DMS 273 (cell line): ENCODE data around the gene TNFAIP1.
"Not testable (repeated sequence)": the region's sequence is repeated elsewhere in the genome, so short reads cannot be mapped to it uniquely, and the experiment has no call there.

Source experiments
- DNase-seq: peaks from one replicate; lab custom pipeline; 2025; ENCODE audit not compliant: unreplicated experiment; lab: John Stamatoyannopoulos, UW

TNFAIP1 gene

DNA sequence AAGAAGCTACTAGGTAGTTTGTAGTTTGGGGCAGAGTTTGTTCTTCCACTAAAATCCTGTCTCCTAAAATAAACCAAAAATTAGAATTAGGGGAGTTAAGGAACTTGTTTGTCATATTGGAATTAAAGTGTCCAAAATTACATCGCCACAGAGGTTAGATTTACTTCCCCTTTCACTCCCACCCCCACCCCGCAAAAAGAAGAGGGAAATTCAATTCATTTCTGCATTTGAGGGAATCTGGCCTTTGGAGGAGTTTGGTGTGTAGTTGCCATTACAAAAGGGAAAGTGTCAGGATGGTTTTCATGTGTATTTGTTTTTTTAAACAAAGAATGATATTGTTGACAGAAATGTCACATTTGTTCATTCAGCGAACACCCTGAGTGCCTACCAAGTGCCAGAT, 10.8 kb upstream of the TNFAIP1 start:
- no peak for DNase-seq

DNA sequence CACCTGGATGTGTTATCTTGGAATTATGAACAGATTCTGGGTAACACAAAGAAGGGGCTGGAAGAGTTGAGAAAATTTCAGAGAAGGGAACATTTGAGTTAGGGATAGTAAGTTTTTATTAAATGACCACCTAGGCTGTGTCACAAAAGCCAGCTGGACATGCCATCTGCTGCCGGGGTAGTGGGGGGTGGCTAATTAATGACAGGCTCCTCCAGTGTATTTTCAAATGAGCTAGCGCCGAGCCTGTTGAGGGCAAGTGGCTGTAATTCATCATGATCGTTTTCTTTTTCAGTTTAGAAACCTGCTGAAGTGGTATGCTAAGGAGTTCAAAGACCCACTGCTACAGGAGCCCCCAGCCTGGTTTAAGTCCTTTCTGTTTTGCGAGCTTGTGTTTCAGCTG, 10.3 kb upstream of the TNFAIP1 start:
- peak; percentile 66 for DNase-seq

DNA sequence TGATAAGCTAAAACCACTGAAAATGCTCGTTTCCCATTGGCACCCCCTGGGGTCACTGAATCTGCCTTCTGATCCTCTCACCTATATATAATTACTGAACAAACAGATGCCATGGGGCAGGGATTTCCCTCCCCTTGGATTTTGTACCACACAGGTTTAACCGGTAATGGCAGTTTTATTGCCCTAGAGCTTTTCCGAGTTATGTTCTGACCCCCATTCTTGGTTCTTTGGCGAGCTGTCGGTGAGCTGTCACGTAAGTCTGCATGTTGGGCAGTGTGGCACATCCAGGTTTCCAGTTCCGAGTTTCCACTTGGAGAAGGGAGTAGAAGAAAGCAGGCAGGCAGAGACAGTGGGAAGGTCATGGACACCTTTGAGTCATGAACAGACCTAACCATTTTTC, 9.4 kb upstream of the TNFAIP1 start:
- no peak for DNase-seq

DNA sequence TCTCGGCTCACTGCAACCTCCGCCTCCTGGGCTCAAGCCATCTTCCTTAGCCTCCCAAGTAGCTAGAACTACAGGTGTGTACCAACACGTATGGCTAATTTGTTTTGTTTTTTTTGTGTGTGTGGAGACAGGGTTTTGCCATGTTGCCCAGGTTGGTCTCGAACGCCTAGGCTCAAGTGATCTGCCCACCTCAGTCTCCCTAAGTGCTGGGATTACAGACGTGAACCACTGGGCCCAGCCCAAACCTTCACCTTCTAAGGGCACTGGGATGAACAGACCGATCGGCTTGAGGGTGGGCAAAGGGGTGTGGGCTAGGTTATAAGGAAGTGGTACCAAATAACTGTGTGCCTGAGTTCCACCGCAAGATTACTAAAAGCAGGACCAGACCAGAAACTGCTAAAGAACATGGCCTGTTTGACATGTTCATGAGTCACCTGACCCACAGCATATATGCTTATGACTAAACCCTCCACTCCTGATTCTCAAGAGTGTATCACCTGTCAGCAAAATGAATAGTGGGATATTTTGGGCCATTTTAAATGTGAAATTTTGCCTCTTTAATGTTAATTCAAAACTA, 8.4 kb upstream of the TNFAIP1 start:
- DNase-seq: no peak

DNA sequence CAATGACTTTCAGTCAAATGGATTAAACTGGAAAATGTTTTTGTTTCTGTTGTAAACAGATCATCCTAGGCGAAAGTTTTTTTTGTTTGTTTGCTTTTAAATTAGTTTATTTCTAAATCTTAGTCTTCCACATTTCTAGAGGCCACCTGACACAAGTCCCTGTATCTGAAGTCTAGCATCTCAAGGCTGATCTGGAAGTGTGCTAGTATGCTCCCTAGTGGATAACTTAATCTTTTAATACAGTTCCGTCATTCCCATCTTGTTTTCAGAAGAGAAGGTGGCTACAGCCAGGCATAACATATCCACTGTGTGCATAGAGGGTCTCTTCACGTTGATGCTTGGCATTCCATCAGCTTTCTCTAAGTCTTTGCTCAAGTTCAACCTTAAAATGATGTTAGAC, 7.9 kb upstream of the TNFAIP1 start:
- peak; percentile 23 for DNase-seq

DNA sequence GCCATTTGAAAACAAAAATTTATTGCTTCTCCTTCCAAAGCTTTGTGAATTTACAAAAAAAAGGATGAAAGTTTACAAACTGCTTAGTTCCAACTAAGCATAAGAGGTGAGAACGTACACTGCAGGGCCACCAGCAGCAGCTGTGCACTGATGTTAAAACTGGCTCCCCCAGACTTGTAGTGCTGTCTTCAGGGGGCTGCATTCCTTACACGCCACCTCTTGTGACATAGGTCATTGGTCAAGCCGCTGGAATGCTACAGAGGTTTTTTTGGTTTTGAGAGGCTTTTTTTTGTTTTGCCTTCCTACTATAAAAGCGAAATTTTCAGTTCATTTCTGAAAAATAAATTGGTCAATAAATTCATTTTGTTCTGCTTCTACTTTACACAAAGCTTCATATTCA, 7.2 kb upstream of the TNFAIP1 start:
- DNase-seq: no peak

DNA sequence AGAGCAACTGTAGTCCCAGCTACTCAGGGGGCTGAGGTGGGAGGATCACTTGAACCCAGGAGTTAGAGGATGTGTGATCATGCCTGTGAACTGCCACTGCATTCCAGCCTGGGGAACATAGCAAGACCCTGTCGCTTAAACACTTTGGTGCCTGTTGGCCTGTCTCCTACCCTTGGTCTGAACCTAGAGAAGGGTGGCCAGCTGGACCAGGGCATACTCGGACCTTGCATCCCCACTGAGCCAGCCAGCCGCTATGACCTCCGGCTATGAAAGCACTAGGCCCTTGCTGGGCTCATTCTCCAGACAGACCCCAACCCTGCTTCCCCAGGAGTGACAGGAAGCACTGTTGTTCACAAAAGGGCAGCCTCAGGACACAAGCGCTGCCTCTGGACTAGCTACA, 4.9 kb upstream of the TNFAIP1 start:
- DNase-seq: no peak

DNA sequence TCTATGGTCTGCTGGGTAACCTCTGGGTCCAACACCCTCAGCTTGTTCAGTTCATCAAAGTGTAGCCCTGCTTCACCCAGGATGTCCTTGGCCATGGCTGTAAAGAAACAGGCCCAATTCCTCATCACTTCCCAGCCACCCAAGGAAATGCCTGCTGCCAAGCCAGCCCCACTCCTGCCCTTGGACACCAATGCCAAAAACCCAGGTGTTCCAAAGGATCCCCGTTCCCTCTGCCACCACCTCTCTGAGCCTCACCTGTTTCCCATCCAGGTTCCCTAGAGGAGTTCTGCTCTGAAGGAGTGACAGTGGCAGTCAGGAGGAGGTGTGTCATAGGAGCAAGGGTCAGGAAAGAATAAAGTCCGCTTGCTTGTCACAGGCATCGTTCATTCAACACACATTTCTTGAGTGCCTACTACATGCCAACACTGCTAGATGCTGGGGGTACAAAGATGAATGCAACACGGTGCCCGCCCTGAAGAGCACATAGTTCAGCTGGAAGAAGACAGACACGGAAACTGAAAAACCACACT, 3.6 kb upstream of the TNFAIP1 start:
- DNase-seq: no peak

DNA sequence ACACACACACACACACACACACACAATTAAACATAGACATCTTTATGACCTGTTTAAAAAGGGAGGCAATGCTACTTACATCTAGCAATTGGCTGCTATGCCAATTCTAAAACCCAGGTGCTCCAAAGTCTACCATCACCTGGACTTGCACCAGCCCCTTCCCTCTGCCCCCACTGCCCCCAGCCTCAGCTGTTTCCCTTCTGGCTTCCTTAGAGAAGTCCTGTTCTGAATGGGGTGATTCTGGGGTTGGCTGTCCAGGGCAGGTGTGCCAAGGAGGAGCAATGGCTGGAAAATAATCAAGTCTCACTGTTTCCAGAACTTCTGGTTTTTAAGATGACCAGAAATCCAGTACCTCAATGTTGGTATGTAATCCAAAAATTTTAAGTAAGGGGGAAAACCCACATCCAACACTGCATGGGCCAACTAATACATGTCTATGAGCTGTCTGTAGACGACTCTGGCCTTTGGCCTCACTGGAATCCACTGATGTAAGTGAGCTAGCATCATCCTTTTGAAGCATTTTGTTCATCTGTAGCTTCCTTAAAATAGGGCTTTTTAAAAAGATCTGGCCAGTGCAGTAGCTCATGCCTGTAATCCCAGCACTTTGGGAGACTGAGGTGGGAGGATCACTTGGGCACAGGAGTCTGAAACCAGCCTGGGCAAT, 2.3 kb upstream of the TNFAIP1 start:
- DNase-seq: no peak

DNA sequence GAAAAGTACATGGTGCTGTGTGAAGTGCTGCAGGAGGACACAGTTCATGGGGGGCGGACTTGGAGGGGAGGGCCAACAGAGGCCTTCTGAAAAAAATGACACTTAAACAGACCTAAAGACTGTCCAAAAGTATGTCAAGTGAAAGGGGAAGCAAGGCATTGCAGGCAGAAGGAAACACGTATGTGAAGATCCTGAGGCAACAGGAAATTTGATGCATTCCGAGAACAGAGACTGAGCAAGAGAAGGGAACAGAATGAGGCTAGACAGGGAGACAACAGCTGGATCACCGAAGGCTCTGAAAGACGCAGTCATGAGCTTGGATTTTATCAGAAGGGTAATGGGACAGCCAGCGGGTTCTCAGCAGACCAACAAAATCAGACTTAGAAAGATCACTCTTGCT, 1.4 kb upstream of the TNFAIP1 start:
- DNase-seq: peak; percentile 37

DNA sequence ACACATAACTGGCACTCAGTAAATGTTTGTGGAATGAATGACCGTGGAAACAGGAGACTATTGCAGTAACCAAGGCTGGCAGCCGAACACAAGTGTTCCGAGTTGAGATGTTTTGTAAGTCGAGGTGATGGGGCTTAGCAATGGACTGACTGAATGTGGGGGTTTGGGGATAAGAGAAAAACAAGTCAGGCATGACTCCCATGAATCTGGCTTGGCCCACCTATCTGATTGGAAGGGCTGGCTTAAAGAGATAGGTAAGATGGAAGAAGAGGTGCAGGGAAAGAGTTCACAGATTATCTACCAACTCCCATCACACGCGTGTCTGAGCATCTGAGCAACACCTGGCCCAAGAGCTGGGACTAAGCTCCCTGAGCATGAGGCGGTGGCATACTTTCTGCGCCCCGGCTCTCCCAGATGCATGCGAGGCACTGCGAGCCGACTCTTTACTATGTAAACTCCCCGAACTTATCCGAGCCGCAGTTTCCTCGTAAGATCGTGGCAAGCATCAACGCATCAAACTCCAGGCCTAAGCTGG, 828 bp upstream of the TNFAIP1 start:
- DNase-seq: peak; percentile 77

DNA sequence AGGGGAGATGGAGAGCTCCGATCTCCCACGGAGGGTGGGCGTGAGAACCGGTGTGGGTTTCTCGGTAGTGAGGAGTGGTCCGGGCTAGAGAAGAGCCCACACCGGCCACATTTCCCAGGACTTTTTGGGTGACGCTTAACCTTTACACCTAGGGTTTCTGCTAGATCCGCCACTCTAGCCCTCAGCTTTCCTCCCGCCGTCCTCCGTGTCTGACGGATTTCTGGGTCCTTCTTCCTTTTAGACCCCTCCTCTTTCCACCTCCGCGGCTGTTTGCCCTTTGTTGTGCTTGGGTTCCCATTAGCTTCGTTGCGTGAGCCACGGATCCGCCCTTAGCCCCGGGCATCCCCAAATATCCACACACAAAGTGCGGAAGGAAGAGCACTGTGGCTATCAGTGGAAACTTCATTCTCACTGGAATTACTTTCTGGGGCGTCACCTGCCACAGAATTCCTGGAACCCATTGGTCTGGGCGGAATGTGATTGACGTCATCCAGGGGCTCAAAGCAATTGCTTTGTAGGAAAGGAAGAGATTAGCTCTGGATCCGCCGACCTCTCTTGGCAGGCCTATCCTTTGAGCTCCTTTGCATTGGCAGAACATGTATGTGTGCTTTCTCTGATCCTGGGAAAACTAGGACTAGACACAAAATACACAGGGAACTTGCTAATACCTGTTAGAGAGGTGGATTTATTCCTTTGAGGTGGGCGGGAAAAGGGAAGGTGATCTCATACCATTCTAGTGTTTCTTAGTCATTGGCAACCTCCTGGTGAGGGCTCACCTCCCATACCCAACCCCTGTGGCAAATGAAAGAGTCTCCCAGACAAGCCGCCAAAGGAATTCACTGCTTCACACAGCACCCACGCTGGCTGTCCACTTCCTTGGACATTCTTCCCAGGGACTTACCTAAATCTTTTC, 654 bp downstream of the TNFAIP1 start:
- DNase-seq: peak; percentile 84

DNA sequence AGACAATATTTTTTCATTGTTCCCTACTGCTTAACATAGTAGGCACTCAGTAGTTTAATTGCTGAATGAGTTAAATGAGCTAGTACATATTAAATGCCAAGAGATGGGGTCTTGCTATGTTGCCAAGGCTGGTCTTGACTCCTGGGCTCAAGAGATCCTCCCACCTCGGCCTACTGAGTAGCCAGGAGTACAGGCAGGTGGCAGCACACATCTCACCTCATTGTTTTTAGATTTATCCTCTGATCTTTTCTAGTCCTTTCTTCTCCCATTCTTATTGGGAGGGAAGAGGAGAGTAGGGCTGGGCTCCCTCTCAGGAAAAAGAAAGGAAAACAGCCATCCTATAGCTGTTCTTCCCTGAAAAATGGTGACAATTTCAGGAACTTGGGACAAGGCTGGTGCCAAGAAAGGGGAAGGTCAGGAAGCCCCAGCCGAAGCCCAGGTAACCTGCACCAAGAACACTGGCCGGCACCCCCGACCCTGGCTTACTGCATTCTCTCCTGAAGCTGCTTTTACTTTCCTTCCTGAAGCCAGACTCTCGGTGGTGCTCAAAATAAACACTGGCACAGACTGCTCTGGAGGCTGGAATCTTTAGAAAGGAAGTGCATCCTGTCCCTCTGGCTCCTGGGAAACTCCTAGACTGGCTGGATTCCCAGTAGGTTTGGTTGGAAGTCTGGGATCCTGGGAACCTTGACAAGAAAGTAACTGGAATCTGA, 2.7 kb downstream of the TNFAIP1 start:
- no peak for DNase-seq

DNA sequence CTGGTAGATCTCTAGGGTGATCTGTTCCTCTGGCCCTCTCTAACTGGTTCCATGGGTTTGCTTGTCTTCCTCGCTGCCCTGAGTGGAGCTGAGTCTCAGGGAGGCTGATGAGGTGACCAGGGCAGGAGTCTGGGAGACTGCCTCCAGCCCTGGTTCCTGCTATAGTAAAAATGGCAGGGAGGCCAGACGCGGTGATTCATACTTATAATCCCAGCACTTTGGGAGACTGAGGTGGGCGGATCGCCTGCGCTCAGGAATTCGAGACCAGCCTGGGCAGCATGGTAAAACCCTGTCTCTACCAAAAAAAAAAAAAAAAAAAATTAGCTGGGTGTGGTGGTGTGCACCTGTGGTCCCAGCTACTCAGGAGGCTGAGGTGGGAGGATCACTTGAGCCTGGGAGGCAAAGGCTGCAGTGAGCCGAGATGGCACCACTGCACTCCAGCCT, 3.2 kb downstream of the TNFAIP1 start:
- not testable (repeated sequence) for DNase-seq

DNA sequence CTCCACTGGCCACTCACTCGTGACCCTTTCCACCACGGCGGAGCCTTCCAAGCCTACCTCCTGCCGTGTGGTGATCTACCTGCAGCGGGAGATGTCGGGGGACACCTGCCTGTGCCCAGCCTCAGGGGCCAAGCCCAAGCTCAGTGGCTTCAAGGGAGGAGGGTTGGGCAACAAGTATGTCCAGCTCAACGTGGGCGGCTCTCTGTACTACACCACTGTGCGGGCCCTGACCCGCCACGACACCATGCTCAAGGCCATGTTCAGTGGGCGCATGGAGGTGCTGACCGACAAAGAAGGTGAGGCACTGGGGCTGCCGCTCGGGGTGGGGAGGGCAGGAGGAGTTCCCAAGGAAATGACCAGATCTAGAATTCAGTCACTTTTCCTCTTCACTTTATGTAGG, 3.9 kb downstream of the TNFAIP1 start:
- DNase-seq: no peak

DNA sequence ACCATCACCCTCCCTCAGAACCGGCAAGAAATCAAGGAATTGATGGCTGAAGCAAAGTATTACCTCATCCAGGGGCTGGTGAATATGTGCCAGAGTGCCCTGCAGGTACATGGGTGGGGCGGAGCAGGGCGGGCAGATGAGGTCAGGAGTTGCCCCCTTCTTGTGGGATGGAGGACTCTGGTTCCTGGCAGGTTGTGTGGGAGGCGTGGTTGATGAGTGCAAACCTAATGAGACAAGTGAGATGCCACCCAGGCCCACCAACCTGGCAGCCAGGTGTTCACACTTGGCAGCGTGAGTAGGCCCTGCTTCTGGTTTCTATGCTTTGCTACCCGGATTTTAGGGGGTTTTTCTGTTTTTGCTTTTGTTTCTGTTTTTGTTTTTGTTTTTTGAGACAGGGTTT, 4.8 kb downstream of the TNFAIP1 start:
- DNase-seq: no peak

DNA sequence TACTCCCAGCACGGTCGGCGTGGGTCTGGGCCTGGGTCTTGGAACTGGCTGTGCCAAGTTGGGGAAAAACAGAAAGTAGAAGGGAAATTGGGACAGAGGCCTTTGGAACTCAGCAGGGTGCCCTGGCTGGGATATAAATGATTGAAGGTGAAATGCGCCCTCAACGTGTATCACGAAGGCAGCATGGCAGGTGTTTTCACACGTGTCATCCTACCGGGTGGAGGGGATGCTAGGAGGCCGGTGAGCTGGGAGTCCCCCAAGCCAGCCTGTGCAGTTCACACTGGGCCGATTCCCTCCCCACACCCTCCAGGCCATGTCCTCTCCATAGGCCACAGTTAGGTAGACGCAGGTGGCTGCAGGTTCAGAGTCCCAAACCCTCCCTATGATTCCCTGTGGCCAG, 6.0 kb downstream of the TNFAIP1 start:
- DNase-seq: no peak

DNA sequence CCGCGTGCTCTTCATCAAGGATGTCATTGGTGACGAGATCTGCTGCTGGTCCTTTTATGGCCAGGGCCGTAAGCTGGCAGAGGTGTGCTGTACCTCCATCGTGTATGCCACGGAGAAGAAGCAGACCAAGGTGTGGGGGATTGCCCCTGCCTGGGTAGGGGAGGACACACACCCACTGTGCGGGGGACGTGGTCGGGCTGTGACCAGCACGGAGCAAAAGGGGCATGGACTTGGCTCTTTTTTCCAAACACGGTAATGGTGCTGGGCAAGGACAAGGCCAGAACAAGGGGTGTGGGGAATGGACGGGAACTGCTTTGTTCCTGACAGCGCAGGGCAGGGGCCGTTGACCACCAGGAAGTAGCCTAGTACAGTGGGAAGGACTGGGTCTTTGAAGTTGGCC, 6.8 kb downstream of the TNFAIP1 start:
- DNase-seq: no peak

DNA sequence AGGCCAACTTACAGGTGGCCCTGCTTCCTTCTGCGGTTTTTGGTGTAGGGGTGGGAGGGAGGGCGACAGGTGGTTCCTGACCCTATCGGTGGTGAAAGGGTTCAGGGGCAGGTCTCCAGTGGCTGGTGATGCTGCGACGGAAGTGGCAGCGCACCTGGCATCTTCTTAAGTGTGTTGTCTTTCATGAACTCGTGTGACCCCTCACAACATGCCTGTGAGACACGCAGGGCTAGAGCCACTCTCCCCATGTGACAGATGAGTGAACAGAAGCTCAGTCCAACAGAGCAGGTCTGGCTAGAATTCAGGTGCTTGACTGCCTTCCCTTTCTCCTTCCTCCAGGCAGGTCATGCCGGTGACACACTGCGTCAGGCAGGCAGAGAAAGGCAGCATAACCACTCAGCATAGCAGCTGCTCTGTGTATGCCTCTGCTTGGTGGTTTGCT, 8.0 kb downstream of the TNFAIP1 start:
- DNase-seq: no peak

DNA sequence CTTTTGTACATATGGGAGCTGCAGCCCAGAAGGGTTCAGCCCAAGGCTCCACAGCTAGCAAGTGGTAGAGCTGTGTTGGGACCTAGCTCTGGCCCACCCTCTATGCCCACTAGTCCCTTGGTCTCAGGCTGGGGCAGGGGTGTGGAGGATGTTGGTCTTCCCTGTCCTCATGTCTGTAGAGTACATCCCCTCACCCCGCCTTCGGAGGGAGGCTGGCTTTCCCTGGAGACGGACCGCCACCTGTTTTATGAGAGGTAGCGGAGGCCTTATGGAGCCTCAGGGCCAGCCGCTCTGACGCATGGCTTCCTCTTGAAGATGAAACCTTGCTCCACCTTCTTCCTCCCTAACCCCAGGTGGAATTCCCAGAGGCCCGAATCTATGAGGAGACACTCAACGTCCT, 8.4 kb downstream of the TNFAIP1 start:
- DNase-seq: no peak

DNA sequence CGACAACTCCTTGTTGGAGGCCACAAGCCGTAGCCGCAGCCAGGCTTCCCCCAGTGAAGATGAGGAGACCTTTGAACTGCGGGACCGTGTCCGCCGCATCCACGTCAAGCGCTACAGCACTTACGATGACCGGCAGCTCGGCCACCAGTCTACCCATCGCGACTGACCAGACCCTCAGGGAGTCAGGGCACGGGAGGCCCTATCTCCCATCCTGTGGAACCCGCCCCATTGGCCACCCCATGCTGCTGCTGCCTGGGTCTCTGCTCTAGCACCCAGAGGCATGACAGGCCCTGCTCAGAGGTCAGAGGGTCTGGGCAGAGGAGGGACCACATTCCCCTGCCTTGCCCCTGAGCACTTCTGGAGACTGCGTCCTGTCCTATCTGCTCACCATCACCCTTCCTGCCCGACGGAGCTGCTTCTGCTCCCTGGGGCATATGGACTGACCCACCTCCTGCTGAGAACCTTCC, 8.9 kb downstream of the TNFAIP1 start:
- no peak for DNase-seq
